Activated T-helper 9 cell treated with anti-CD3 and anti-CD28 coated beads, Interleukin-2, amount 50 U/mL, for 16 hours (primary cell): Measurements from ENCODE around the gene CHCHD6.

Experiments used
- DNase-seq: peaks from one replicate; pipeline ENCODE4 v3.0.0-alpha.2; 2020; ENCODE audit warnings: low read depth

CHCHD6 gene

DNA sequence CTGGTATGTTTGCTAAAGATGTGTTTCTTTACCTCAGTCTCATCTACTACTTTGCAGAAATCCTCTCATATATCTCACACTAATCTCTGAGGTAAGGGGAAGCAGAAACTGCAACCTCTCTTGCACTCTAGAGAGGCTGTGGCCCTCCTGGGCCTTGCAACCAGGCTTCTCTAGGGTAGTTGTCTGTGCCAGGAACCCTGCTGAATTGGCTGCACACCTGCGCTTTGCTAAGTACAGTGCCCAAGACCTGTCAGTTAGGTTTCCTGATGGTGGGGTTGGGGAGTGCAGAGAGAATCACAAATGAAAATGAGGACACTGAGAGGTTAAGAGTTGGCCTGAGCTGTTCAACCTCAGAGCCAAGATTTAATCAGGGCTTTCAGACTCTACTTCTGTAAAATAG, 161.7 kb downstream of the CHCHD6 start:
- DNase-seq, result no peak

DNA sequence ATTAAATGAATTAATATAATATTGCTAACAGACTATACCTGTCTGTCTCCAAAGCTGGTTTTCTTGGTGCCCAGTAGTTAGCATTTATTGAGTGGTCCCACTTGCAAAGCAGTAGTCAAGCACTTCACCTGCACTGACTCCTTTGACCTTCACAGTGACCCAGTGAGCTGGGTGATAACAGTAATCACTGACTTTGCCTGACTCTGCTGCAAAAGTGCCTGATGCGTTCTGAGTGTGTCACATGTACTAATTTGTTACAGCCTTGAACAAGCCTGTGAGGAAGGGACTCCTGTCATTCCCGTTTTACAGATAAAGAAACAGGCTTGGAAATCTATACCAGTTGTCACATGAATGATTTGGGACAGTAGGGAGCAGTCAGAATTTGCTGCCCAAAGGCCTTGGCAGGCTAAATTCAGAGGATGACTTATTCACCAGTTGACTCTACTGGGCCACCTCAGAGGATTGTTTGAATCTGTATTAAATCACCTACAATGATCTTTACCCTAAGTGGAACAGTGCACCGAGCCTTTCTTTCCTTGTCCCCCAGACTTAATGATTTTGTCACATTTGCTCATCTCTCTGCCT, 162.2 kb downstream of the CHCHD6 start:
- no peak for DNase-seq

DNA sequence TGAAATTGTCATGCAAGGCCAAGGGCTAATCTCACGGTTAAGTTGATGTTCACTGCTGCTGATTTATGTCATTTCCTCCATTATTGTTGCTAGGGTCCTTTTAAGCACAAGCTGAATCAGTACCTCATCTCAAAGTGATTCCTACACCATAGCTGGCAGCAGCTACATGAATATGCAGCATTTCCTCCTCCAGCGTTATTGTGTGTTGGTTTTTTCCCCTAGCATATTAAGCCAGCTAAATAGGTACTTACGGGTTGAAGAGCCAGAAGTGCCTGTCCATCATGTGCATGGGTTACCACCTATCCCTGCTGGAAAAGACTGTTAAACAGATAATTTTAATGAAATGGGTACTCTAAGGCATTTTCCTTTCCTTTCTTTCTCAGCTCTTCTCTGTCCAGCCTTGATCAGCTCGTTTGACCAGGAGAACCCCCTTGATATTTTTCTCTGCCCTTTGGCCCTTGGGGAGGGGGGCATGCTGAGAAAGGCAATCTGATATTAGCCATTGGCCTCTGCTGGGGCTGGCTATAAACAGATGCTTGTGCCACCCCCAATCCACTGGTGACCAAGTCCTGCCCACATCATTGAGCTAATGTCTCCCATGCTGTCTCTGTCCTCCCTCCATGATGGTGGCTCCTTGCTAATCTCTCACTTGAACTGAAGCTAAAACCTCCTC, 163.3 kb downstream of the CHCHD6 start:
- DNase-seq, result no peak

DNA sequence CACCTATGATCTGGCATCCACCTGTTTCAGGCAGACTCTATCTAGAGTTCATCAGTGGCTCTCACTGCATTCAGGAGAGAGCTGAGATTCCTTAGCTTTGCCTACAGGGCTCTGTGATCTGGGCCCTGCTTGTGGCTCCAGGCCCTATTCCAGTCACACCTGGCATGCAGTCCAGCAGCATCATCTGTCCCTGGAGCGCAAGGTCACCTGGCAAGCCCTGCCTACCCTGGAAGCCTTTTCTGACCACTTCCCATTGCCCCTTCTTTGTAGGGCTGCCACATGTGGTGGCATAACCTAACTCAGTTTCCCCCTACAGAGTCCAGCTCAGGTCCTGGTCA, 163.8 kb downstream of the CHCHD6 start:
- DNase-seq, result no peak

DNA sequence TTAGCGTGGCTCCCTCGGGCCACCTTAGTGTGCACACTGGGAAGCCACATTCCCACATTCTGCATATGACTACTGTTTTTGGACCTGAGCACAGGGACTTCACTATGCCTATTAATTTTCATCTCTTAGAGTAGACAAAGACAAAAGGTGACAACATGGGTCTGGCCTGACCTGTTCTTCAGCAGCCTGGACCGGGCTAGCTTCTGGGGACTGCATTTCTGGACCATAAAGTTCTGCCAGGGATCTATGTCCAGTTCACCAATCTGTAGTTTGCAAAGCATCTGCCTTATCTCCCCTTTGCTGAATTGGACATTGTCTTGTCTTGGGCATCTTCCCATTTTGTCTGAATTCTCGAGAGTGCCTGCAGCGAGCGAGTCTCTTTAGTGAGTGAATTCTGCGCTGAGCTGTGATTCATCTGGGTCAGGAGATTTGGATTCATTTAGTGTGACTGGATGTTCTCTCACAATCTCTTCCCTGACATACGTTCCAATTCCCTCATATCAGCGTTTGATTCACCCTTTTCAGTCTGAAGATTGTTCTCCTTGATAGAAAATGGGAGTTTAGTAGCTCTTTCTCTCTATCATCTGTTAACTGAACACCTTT, 166.7 kb downstream of the CHCHD6 start:
- no peak for DNase-seq

DNA sequence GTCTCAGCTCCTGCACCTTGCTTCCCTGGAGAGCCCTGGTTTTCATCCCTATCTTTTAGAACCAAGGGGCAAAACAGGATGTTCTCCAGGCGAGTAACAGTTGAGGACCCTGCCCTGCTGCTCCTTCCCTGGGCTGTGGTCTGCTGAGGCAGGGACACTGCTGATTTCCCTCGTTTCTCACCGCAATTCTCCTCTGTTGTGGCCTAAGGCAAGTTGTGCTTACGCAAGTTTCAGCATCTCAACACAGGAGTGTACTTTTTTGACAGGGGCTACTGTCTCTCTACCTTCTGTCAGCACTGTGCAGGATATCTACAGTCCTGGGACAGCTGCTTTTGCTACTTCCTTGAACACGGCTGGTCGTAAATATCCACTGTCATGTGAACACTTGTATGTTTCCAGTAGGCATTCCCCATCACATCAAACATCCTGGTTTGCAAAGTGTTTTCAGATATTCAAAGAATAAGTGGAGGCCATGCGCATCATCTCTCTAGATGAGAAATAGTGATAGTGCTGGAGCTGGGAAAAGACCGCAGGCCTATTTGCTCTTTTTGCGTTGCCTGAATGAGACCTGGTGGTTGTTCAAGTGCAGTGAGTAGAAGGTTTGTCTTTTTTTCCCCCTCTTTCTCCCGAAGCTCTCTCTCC, 168.8 kb downstream of the CHCHD6 start:
- no peak for DNase-seq

DNA sequence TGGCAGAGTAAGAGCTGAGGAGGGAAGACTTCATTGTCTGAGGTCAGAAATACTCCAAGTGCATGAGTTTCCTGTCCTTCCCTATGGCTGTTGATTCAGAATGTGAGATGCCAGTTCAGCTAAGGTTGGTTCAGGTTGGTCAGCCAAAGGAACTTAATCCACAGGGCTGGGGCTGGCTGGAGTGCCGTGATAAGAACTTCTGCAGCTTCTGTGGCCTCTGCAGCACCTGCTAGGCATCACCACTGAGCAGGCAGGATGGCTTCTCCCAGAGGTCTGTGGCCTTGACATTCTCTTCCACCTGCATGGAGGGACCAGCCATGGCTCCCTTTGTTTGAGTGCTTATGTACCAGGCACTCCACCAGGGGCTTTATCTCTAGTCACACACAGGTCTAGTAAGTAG, 169.4 kb downstream of the CHCHD6 start:
- no peak for DNase-seq

DNA sequence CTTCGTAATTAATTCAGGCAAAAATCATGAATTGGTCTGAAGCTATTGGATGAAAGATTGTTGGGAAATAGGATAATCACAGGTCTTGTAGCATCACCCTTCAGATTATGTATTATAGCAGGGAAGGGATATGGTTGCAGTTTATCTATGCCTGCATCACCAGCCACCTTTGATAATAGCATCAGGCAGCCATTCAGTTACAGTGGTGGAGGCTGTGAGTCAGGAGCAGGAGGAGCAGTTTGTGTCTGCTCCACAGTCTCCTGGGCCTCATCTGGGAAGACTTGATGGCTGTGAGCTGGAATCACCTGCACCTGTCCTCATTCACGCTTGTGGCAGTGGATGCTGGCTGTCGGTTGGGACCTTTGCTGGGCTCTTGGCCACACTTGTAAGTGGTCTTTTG, 174.6 kb downstream of the CHCHD6 start:
- DNase-seq, result no peak

DNA sequence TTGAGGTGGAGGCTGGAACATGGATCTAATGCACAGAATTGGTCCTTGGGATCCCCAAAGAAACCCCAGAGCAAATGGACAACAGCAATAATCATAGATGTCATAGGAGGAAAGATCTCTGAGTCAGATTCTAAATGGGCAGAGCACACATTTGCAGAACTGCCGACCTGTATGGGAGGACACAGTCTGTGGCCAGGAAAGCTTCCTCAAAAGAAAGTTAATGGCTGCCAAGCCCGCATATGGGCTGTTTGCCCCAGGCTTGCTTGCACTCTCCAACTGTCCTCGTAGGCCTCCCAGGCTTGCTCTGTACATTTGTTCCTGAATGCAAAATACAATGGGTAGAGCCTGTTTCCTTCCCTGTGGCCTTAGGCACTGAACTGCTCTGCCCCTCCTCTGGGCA, 176.9 kb downstream of the CHCHD6 start:
- no peak for DNase-seq

DNA sequence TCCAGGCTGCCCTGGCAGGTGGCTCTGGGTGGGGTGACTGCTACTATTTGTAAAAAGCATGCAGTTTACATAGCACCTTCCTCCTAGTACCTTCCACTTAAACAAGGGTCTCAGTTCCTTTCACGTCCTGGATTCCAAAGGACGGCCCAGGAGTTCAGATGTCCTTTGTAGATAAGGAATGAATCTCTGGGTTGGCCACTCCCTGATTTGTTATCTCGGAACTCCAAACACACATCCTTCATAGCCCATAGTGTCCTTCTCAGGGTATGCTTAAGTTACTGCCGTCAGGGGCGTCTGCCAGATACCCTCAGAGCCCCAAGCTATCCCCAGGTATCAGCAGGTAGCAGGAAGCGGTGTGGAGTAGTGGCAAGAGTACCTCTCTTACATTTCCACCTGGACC, 177.8 kb downstream of the CHCHD6 start:
- no peak for DNase-seq

DNA sequence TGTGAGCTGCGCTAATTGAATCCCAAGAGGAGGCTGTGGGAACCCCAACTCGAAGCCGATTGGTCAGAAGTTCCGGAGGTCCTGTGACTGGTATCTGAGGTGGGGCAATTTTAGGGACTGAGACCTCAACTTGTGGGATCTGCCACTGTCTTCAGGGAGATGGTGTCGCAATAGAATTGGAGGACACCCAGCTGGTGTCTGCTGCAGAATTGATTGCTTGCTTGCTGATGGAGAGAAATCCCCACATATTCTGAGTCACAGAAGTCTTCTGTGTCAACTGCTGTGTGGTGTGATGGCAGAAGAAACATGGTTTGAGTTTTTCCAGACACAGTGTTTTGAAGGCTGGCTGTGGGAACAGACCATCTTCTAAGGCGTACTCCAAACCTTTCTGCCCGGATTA, 179.2 kb downstream of the CHCHD6 start:
- DNase-seq, result no peak

DNA sequence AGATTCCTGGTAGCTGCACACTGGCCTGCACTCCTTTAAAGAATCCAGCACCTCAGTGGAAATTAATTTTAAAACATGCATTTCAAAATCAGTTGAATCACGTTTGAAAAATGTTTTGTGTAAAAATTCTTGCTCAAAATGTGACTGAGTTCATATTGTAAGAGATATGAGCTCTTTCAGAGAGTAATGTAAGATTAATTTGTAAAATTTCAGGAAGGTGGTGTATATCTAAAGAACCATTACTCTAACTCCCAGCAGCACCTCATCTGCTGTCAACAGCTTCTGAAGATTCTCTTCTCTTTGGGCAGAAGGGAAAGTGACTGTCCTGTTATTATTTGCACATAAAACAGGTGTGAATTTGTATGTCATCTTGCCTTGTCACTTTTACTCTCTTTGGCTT, 181.4 kb downstream of the CHCHD6 start:
- no peak for DNase-seq

DNA sequence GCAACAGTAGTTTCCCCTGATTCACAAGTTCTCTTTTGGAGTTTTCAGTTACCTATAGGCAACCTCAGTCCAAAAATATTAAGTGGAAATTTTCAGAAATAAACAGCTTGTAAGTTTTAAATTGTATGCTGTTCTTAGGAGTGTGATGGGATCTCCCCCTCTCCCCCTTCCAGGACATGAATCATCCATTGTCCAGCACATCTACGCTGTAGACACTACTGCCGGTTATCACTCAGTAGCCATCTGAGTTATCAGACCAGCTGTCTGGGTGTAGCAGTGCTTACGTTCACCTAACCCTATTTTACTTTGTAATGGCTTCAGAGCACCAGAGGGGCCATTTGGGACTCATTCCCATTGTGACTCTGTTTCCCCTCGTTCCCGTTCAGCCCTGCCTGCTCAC, 182.2 kb downstream of the CHCHD6 start:
- DNase-seq, result no peak

DNA sequence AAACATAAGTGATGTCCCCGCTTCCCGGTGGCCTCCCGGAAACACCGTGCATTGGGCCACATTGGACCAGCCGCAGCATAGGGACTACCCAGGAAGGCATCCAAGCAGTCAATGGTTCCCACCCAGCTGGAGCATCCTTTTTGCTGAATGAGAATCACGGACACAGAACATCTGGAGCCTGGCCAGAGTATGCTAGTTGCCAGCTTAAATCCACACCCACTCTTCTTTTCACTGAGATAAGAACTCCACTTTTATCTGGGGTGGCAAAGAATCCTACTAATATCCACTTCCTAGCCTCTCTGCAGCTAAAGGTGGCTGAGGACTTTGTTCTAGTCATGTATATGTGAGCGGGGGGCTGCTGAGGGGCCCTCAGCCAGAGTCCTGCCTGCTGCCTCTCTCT, 183.6 kb downstream of the CHCHD6 start:
- DNase-seq, result no peak

DNA sequence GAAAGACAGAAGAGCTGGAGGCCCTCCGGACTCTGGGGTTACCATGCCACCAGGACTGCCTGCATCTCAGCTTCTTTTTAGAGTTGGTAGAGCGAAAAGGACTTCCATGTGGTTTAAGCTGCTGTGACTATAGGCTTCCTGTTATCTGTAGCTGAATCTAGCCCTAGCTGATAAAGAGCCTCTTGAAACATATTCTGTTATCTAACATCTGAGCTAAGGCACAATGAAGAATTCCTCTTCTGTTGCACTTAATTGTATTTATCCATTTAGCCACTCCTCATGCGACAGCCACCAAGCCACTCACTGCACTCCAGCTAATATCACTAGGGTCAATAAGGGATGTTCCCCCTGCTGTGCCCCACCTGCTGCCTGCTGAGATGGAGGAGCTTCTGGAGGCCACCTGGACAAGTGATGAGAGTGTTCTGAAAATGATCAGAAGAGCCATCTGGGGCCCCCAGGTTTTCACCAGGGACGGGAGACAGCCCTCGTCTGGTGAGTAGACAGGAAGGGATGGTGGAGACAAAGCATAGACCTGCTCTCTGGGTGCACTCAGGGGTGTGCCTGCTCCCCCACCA, 184.2 kb downstream of the CHCHD6 start:
- no peak for DNase-seq

DNA sequence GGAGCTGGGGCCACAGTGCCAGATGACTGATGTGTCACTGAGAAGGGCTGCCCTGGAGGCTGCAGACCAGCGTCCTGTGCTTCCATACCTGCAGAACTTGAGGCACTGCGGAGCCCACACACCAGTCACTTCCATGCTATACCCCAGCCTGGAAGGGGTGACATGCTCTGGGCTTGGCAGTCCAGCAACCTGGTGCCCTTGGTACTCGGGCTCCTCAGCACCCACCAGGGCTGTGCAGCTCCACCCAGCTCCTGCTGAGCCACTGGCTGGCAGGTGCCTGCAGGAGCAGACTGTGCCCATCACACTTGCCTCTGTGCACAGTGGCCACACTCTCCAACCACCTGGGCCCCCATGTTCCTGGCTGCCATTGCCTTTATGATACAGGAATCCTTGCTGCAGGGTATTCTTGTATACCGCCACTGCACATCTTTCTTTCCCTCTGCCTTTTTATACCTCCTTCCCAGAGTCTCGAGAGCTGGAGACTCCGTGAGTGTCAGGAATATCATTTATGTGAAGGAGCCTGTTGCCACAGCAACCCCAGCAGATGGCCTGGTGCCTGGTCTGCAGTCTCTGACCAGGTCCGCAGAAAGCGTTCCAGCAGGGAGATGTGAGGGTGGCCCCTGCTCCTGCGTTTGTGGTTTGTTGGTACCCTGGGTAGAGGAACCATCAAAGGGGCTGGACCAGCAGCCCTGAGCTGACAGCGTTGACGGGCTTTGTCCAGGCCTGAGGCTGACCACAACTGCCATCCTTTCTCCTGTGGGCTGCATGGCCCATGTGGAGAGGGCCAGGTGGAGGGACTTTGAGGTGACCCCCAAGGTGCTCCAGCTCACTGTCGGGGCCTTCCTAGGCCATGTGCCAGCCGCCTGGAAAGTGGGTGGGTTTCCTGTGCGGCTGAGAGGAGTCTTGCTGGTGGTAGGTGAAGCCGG, 185.5 kb downstream of the CHCHD6 start:
- no peak for DNase-seq

DNA sequence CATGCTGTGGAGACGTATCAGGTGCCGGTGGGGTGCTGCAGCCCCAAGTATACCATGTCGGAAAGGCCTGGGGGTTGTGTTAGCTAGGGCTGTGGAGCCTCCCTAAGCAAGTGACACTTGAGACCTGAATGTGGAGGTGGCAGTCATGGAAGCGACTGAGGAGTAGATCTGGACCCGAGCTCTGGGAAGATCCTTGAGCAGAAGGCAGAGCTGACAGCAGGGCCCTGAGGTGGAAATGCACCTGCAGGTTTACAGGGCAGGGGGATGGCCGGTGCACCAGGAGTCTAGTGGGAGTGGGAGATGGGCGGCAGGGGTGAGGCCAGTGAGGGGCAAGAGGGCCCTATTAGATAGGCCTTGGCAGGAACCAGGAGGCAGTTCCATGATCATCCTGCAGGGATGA, 187.1 kb downstream of the CHCHD6 start:
- no peak for DNase-seq

DNA sequence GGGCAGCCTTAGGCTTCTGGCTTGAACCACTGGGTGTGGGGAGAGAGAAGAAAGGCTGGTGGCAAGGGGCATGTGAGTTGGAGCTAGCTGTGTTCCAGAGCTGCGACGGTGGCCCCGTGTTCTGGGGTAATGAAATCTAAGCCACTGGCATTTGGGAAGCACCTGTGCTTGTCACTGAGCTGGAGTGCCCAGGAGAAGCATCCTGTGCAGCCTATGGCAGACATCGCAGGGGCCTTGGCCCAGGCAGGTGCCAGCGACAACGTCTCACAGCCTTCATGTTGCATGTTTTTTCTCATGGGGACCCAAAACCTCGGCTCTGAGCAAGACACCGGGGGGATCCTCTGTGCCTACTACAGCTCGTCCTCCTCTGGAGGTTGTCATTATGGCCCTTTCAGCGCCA, 187.8 kb downstream of the CHCHD6 start:
- DNase-seq, result no peak

DNA sequence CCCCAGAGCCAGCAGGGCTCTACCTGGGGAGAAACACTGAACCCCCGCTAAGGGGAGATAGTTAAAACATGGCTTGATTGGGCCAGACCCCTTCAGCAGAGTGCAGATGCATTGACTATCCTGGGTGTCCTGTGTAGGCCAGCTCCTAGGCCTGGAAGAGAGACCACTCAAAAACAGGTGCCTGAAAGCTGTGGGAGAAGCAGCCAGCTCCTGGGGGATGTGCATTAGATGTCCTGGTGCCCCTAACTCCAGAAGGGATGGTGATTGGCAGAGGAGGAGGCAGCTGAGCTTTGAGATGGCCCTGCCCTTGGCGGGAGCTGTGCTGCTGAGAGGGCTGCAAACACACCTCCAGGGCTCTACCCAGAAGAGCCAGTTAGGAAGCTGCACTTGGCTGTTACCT, 189.6 kb downstream of the CHCHD6 start:
- DNase-seq, result no peak

DNA sequence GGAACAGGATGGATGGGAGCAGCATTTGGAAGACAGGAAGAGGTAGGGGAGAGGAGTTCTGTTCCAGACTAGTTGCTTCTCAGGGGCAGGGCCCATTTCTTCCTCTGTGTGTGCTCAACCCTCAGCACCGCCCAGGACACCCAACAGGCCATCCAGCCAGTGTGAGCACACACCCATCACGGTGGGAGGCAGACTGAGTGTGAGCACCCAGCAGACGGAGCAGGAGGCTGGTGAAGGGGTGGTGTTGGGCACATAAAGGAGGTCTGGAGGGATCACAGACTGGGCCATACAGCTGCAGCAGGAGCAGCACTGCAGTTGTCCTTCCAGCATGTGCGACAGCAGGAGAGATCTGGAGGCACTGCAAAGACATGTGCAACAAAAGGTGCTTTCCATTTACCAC, 190.4 kb downstream of the CHCHD6 start:
- DNase-seq, result no peak

DNA sequence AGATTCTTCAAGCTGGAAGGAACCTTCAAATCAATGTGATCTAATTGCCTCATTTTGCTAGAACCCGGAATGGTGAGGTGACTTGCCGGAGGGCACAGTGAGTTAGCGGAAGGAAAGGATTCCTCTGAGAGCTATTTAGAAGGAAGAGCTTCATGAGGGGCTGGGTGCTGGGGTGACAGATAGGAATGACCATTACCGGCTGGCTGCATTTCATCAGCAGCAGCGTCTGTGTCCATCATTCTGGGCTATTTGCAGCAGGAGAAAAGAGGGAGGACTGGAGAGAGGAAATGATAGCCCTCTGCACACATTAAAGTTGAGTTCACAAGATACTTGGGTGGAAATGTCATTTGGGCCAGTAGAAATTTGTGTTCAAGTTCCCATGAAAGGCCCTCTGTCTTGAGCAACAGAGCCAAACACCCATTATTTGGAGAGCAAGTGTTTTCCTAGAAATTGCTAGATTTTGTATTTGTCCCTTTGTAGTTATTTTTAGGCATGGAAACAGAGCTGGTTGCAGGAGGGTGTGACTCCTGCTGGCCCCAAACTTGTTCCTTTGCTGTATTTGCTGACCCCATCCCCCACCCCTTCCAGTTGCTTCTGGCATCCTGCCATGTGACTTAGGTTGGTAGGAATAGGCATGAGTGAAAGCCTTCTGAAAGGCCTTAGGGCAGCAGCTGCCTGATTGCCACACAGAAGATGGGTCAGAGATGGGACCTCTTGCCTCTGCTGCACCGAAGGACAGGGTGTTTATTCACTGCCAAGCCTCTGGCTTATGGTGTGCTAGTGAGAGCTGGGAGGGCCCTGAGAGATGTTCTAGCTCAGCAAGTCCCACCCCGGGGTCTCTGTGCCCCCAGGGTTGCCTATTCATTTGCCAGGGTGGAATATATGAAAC, 191.4 kb downstream of the CHCHD6 start:
- no peak for DNase-seq
